T-helper 2 cell treated with Interferon-gamma antibody and Interleukin-4, amounts not matched to agents 5 μg/mL and 100 μg/mL, for 36 hours (primary cell): ENCODE measurements around the gene KLHL25.

Experiments used
- DNase-seq: peaks from one replicate; pipeline ENCODE4 v3.0.0; 2021; ENCODE audit warnings: low spot score
- H3K27ac Mint-ChIP-seq: one replicate; pipeline ENCODE4 v1.8.0; 2021; ENCODE audit warnings: mild to moderate bottlenecking, mixed read lengths
- H3K27me3 Mint-ChIP-seq: one replicate; pipeline ENCODE4 v1.8.0; 2021; ENCODE audit warnings: low read depth, mixed read lengths
- H3K36me3 Mint-ChIP-seq: one replicate; pipeline ENCODE4 v1.8.0; 2021; ENCODE audit warnings: low read depth, mixed read lengths
- H3K4me1 Mint-ChIP-seq: one replicate; pipeline ENCODE4 v1.8.0; 2021; ENCODE audit warnings: low read depth, mixed read lengths
- H3K4me3 Mint-ChIP-seq: one replicate; pipeline ENCODE4 v1.8.0; 2022; ENCODE audit warnings: mild to moderate bottlenecking, moderate library complexity, mixed read lengths
- H3K9me3 Mint-ChIP-seq: one replicate; pipeline ENCODE4 v1.8.0; 2021; ENCODE audit warnings: mixed read lengths

KLHL25 gene

DNA sequence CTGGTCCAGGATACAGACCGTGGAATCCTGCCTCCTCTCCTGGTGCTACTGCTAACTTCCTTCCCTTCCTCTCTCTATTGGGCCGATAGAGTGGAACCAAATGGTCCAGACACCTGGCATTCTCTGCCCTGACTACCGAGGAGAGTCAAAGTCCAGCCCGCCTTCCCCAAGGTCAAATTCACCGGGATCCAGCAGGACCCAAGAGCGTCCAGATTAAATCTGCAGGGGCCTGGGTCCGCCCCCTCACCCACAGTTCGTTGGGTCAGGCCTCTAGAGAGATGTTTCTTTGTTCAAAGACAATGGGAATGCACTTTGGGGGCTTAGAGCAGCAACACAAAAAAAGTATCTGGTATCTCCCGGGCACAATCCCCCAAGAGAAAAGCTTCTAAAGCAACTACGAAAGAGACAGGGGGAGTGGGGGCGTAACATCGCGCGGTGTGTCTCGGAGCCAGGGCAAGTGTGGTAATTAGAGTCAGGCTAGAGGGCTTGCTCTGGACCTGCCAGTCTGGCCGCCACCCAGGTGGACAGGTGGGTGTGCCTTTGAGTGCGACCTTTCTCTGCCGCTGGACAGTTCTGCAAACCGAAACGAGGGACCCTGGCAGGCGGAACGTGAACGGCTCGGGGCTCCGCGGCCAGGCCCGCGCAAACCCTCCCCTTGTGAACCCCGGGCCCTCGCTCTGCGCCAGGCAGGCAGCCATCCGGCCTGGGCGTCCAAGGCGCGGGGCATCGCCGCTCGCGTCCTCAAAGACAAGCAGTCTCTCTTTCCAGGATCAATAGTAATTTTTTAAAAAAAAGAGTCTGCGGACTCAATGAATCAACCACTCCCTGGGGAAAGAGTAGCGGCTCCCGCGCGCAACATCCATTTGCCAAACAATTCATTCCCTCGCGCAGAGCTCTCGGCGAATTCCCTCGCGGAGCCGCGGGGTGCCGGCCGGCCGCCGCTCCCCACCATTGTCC lies 806 bp downstream of the KLHL25 start:
- peaks cover 5% of the 10 kb centered on the region for H3K27me3 Mint-ChIP-seq
- peaks cover 3% of the 10 kb centered on the region for H3K36me3 Mint-ChIP-seq
- H3K9me3 Mint-ChIP-seq: no peaks in the 10 kb centered on the region
- H3K4me1 Mint-ChIP-seq: peaks cover 34% of the 10 kb centered on the region
- peak overlapping the region; percentile 82 for H3K4me3 Mint-ChIP-seq
- DNase-seq: peak; percentile 32
- peak overlapping the region; percentile 51 for H3K27ac Mint-ChIP-seq

DNA sequence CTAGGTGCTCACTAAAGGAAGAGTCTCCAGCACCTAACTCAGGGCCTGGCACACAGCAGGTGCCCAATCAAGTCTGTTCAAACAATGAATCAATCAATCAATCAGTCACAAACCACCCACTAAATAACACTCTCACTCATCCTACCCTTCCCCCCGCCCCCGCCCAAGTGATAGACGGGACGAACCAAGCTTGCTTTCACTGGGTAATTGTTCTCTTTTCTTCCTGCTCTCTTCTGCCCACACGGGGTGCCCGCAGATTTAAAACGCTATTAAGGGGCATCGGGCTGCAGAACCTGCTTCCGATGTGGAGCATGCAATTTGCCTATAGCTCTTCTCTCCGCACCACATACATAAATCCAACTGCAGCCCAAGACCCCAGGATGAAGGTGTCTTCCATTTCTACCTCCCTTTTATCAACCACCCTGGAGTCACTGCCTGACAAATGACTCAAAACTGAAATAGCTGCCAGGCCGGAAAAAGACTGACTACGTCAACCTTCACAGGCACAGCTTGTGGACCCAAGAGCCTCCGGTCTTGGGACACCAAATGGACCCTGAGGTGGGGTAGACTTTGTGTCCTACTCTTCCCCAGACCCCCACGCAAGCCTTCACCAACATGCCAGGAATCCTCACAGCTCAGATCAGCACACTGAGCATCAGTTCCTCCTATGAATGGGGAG lies 1.7 kb downstream of the KLHL25 start:
- H3K9me3 Mint-ChIP-seq: no peaks in the 10 kb centered on the region
- DNase-seq: peak; percentile 33

DNA sequence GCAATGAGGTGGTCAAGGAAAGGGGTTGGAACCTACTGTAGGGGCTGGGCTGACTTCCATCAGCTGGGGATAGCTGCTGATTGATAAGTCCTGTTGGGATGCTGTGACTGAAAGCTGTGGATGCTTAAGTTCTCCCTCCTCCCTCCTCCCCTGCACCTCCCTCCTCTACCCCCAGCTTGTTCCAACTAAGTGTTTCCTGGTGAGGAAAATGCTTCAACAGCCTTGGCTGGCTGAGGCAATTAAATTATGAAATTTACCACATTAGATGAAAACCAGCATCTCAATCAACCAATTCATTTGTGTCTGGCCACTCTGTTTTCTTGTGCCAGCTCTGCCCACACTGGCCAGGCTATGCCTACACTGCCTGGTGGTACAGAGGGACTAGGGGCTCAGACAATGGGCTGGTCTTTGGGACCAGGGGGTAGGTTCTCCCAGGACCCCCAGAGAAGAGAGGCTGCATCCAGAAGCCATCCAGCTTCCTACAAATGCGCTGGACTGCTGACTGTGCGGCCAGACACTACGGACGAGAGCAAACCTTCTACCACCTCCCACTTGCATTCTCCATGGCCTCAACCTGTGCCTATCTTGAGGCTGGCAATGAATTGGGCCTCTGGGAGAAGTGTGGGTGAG lies 2.5 kb downstream of the KLHL25 start:
- no peaks in the 10 kb centered on the region for H3K9me3 Mint-ChIP-seq
- H3K27me3 Mint-ChIP-seq: peaks cover 5% of the 10 kb centered on the region
- peaks cover 39% of the 10 kb centered on the region for H3K4me1 Mint-ChIP-seq
- H3K27ac Mint-ChIP-seq: no peak overlapping the region
- H3K4me3 Mint-ChIP-seq: no peak overlapping the region
- no peak for DNase-seq
- H3K36me3 Mint-ChIP-seq: peaks cover 3% of the 10 kb centered on the region

More for the DNA sequence above, 1.7 kb downstream of the KLHL25 start:
- H3K36me3 Mint-ChIP-seq: peaks cover 3% of the 10 kb centered on the region
- peak overlapping the region; percentile 51 for H3K27ac Mint-ChIP-seq
- peaks cover 34% of the 10 kb centered on the region for H3K4me1 Mint-ChIP-seq
- H3K27me3 Mint-ChIP-seq: peaks cover 5% of the 10 kb centered on the region
- H3K4me3 Mint-ChIP-seq: peak overlapping the region; percentile 82

DNA sequence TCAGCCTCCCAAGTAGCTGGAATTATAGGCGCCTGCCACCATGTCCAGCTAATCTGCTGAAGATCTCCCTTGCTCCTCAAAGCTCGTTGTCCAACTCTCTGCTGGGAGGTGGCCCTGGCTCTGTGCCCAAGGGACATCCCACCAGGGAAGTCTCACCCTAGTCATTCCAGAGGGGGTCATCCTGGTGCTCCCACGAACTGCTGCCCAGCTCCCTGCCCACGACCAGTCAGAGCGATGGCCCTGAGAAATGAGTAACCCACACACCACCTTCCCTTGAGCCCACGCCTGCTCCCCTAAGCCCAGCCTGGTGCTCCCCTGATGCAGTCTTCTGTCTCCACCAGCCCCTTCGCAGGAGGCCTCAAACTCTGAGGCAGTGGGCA lies 5.2 kb downstream of the KLHL25 start:
- Mint-ChIP-seq H3K4me1 (peaks cover 47% of the 10 kb centered on the region), H3K36me3 (peaks cover 3% of the 10 kb centered on the region), H3K27me3 (no peaks in the 10 kb centered on the region), H3K27ac (no peak overlapping the region), H3K9me3 (no peaks in the 10 kb centered on the region), H3K4me3 (no peak overlapping the region)
- no peak for DNase-seq

DNA sequence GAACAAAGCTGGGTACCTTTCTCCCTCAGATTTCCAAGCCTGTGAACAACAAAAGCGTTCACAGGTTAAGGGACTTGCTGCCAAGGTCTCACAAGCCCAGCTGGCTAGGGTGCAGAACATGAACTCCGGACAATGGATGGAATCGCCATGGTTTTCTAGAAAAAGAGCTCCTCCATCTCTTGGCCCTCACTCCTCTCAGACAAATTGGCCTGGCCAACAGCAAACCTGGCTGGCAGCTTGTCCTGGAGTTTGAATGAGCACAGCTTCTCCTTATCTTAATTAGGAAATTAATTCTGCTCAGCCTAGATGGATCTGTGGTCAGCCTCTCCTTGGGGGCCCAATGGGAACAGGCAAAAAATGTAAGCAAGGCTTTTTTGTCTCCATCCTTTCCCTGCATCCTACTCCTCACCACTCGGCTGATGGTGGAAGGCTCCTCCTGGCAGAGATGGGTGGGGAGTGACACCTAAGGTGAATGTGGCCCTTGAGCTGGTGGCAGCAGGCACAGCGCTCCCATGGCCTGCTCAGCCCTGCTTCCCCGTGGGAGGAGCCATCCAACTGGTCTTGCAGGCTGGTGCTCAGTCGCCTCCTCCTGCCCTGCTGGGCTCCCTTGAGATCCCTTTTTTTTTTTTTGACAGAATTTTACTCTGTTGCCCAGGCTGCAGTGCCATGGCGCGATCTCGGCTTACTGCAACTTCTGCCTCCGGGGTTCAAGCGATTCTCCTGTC lies 5.8 kb downstream of the KLHL25 start:
- Mint-ChIP-seq H3K27ac (no peak overlapping the region), H3K27me3 (no peaks in the 10 kb centered on the region), H3K4me3 (no peak overlapping the region), H3K36me3 (peaks cover 3% of the 10 kb centered on the region), H3K4me1 (peaks cover 48% of the 10 kb centered on the region), H3K9me3 (no peaks in the 10 kb centered on the region)
- no peak for DNase-seq

DNA sequence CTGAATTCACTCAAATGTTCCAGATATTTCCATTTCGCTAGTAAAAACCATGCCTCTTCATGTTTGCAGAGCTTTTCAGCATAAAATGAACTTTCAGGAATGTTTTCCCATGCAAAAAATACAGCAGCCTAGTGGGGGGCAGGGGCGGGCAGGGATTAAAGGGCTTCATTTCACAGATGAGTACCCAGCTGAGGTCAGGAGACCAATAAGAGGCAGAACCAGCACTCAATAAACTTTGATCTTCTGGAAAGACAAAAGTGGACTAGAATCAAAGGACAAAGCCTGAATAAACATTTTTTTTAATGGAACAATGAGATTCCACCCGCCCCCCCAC lies 8.0 kb downstream of the KLHL25 start:
- Mint-ChIP-seq H3K27ac (no peak overlapping the region), H3K4me3 (no peak overlapping the region), H3K4me1 (peaks cover 46% of the 10 kb centered on the region), H3K9me3 (no peaks in the 10 kb centered on the region), H3K27me3 (no peaks in the 10 kb centered on the region), H3K36me3 (peaks cover 3% of the 10 kb centered on the region)
- DNase-seq: no peak

DNA sequence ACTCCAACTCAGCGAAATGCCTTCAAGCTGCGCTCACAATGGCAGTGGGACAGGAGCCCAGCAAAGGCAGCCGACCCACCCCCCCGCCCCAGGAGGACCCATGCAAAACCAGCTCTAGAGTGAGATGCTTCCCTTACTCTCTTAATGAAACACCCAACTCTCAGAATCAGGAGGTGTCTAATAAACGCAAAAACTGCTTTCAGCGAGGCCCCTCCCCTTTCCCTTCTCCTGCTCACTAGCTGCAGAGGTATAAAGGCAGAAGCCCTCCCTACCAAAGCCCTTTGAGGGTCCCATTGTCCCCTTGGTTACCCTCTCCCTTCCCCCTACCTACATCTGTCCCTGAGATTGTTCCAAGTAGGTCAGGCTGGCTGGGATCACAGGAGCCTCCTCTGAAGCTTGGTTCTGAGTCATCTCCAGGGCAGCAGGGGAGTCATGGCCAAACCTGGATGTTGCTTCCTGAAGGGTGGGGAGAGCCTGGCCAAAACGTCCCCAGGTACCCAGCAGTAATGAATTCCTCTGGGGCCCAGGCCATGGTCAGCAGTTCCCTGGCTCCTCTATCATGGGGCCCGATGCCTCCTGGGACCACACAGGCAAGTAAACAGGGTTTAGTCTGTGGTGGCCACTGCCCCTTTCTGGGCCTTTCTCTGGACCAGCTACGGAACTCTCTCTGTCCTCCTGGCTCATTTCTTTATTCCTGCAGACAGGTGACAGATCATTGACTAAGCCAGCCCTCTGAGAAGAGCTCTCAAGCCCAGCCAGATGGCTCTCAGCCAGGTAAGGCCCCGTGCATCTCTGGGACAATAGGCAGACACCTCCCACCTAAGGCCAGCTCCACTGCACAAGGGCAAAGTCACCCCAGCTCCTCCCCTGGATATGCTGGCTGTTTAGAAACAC lies 8.6 kb downstream of the KLHL25 start:
- Mint-ChIP-seq H3K27ac (peak overlapping the region; percentile 64), H3K9me3 (no peaks in the 10 kb centered on the region), H3K27me3 (no peaks in the 10 kb centered on the region), H3K4me1 (peaks cover 40% of the 10 kb centered on the region), H3K36me3 (peaks cover 3% of the 10 kb centered on the region), H3K4me3 (peak overlapping the region; percentile 76)
- DNase-seq: no peak

DNA sequence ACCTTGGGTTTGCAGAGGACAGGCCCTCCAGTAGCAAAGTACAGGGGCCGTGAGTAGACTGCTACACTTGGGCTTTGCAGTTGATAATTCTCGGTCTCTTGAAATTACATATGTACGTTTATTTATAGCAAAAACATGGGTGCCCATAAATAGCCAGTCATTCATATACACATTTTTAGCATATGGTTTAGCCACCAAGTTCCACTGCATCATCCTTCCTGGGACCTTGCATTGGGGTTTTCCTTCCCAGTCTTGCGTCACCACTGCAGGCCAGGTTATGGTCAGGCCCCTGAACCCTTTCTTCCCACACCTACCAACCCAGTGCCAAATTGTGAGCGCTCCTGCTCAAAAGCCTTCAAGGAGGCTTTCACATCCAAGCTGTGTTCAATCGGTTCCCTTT lies 12.7 kb downstream of the KLHL25 start:
- DNase-seq: no peak
- Mint-ChIP-seq H3K27ac (no peak overlapping the region), H3K4me3 (no peak overlapping the region), H3K36me3 (no peaks in the 10 kb centered on the region), H3K27me3 (no peaks in the 10 kb centered on the region), H3K9me3 (no peaks in the 10 kb centered on the region), H3K4me1 (peaks cover 46% of the 10 kb centered on the region)

DNA sequence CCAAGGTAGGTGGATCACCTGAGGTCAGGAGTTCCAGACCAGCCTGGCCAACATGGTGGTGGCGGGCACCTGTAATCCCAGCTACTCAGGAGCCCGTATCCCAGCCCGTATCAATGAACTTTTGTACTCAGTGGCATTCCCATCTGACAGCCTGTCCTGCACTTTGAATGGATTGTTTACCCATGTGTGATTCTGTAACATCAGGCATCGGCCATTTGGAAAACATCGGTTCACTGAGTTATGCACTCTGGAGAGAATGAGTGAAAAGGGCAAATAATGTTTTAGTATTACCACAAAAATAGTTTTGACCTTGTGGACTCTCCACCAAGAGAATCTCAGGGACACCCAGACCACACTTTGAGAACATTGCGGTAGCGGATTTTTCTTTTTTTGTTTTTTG lies 13.6 kb downstream of the KLHL25 start:
- Mint-ChIP-seq H3K27me3 (no peaks in the 10 kb centered on the region), H3K4me1 (peaks cover 39% of the 10 kb centered on the region), H3K27ac (no peak overlapping the region), H3K9me3 (no peaks in the 10 kb centered on the region), H3K36me3 (no peaks in the 10 kb centered on the region), H3K4me3 (no peak overlapping the region)
- no peak for DNase-seq

DNA sequence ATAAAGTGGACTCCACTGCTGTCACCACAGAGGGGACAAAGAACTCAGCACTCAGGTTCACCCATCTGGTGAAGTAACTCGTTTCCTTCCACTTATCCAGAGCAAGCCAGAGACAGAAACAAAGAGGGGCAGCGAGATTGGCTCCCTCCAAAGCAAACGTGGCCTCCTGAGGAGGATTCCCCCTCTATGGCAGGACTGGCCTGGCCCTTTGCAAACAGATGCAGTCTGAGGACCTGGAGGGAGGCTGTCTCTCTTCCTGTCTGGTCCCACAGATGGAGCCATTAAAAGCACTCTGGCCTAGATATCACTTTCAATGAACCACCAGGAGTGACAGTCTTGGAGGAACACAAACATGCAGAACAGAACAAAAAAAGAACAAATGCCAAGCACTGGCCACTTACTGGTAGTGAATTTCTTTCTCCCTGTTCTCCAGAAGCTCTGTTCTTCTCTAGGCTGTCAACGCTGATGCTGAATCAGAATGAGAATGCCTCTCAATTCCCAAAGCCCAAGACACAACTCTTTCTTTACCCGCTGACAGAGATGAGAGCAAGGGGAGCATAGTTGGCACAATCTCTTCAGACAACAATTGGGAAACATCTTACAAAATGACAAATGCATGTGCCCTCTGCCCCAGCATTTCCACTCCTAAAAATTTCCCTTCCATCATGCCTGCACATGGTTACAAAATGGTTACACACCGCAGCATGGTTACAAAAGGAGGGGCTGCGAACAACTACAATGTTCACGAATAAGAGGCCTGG lies 14.3 kb downstream of the KLHL25 start:
- H3K36me3 Mint-ChIP-seq: no peaks in the 10 kb centered on the region
- no peak overlapping the region for H3K27ac Mint-ChIP-seq
- H3K4me1 Mint-ChIP-seq: peaks cover 34% of the 10 kb centered on the region
- no peak for DNase-seq
- H3K4me3 Mint-ChIP-seq: no peak overlapping the region
- H3K9me3 Mint-ChIP-seq: no peaks in the 10 kb centered on the region
- H3K27me3 Mint-ChIP-seq: no peaks in the 10 kb centered on the region

DNA sequence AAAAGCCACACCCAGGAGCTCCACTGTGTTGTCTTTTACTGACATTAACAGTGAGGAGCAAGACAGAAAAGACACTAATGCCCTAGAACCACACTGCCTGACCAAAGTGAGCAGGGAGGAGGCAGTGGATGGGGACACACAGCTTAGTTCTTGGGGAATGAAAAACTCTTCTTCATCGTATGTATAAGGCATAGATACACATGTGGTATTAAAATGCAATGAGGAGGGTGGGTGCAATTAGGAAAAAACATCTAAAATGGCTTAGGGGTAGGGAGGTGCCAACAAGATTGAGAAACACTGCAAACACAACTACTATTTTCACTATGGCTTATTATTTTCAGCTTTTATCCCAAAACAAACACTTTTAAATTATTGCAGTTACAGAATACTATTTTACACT lies 15.5 kb downstream of the KLHL25 start:
- no peak overlapping the region for H3K4me3 Mint-ChIP-seq
- no peak for DNase-seq
- H3K27me3 Mint-ChIP-seq: no peaks in the 10 kb centered on the region
- H3K36me3 Mint-ChIP-seq: no peaks in the 10 kb centered on the region
- H3K27ac Mint-ChIP-seq: no peak overlapping the region
- no peaks in the 10 kb centered on the region for H3K9me3 Mint-ChIP-seq
- H3K4me1 Mint-ChIP-seq: peaks cover 27% of the 10 kb centered on the region

DNA sequence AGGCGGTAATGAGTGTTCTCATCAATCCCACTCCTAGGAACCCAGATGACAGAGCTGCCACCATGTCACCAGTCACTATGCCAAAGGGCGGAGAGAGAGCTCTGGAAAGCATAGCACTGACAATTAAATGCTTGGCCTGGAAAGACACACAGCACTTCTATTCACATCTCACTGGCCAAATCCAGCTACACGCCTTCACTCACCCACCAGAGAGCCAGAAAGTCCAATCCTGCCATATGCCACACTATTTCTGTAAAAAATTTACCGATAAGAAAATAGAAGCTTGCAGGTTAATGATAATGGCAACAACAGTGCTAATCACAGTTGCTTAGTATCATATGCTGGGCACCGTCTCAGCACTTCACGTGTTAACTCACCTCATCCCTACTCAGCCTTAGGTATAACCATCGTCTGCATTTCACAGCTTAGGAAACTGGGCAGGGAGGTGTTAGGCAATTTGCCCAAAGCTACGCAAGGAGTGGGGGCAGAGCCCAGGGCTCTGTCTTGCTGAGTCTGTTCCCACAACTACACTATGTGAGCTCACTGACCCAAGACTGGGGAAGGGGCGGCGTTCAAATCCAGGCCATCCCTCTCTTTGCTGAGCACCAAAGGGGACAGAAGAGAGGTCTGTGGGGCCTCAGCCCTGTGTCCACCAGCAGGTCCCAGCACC lies 16.5 kb downstream of the KLHL25 start:
- DNase-seq: no peak
- Mint-ChIP-seq H3K36me3 (no peaks in the 10 kb centered on the region), H3K4me3 (no peak overlapping the region), H3K4me1 (peaks cover 22% of the 10 kb centered on the region), H3K9me3 (no peaks in the 10 kb centered on the region), H3K27me3 (no peaks in the 10 kb centered on the region), H3K27ac (no peak overlapping the region)
